H9 (cell line): ENCODE data around the gene SSNA1. TPM values are rescaled to one million over a fixed set of nuclear protein-coding genes. Genes with fewer than 3 reads are reported as not detected.

ENCODE experiments used
- DNase-seq: peaks from one replicate; pipeline ENCODE4 v3.0.0-alpha.2; 2017
- H2AFZ ChIP-seq: one replicate; pipeline ENCODE4 v1.6.1; 2013; ENCODE audit warnings: mild to moderate bottlenecking, low read length, control low read depth, moderate library complexity
- H2AK5ac ChIP-seq: 2 replicates; pipeline ENCODE4 v1.6.1; 2013; ENCODE audit warnings: low read length, control low read depth, mixed read lengths; ENCODE audit not compliant: insufficient read length
- H2BK120ac ChIP-seq: one replicate; pipeline ENCODE4 v1.6.1; 2013; ENCODE audit warnings: low read depth, mild to moderate bottlenecking, low read length, control low read depth, inconsistent platforms; ENCODE audit not compliant: poor library complexity, severe bottlenecking
- H2BK12ac ChIP-seq: 2 replicates; pipeline ENCODE4 v1.6.1; 2013; ENCODE audit warnings: low read length, control low read depth, mixed read lengths, low read depth; ENCODE audit not compliant: insufficient read length
- H2BK15ac ChIP-seq: 2 replicates; pipeline ENCODE4 v1.6.1; 2013; ENCODE audit warnings: low read depth, low read length, control low read depth
- H2BK20ac ChIP-seq: one replicate; pipeline ENCODE4 v1.6.1; 2013; ENCODE audit warnings: low read depth, mild to moderate bottlenecking, low read length, control low read depth, inconsistent platforms; ENCODE audit not compliant: poor library complexity, severe bottlenecking
- H2BK5ac ChIP-seq: 2 replicates; pipeline ENCODE4 v1.6.1; 2013; ENCODE audit warnings: low read length, control low read depth, mixed read lengths; ENCODE audit not compliant: insufficient read length
- H3K14ac ChIP-seq: 2 replicates; pipeline ENCODE4 v1.6.1; 2013; ENCODE audit warnings: low read length, control low read depth; ENCODE audit not compliant: insufficient read depth
- H3K18ac ChIP-seq: 2 replicates; pipeline ENCODE4 v1.6.1; 2013; ENCODE audit warnings: low read depth, mild to moderate bottlenecking, mixed read lengths, low read length, control low read depth; ENCODE audit not compliant: insufficient read length
- H3K23ac ChIP-seq: 2 replicates; pipeline ENCODE4 v1.6.1; 2013; ENCODE audit warnings: low read length, control low read depth, mixed read lengths, low read depth; ENCODE audit not compliant: insufficient read length
- H3K23me2 ChIP-seq: 2 replicates; pipeline ENCODE4 v1.6.1; 2013; ENCODE audit warnings: low read depth, mild to moderate bottlenecking, mixed read lengths, low read length, control low read depth; ENCODE audit not compliant: insufficient read length, poor library complexity, severe bottlenecking
- H3K27ac ChIP-seq: 2 replicates; pipeline ENCODE4 v1.5.1; 2013; ENCODE audit warnings: low read length, control low read depth, mixed read lengths, low read depth; ENCODE audit not compliant: insufficient read length
- H3K27me3 ChIP-seq: 2 replicates; pipeline ENCODE4 v1.6.1; 2013; ENCODE audit warnings: low read length, control low read depth, inconsistent platforms; ENCODE audit not compliant: insufficient read depth
- H3K4ac ChIP-seq: 2 replicates; pipeline ENCODE4 v1.6.1; 2013; ENCODE audit warnings: low read depth, mild to moderate bottlenecking, control low read depth, inconsistent platforms, low read length, moderate library complexity
- H3K4me1 ChIP-seq: 2 replicates; pipeline ENCODE4 v1.6.1; 2013; ENCODE audit warnings: low read length, control low read depth, inconsistent platforms; ENCODE audit not compliant: insufficient read depth
- H3K4me2 ChIP-seq: 2 replicates; pipeline ENCODE4 v1.6.1; 2013; ENCODE audit warnings: low read length, control low read depth, mixed read lengths; ENCODE audit not compliant: insufficient read length, insufficient read depth
- H3K56ac ChIP-seq: 2 replicates; pipeline ENCODE4 v1.6.1; 2013; ENCODE audit warnings: low read depth, mild to moderate bottlenecking, mixed read lengths, low read length, control low read depth; ENCODE audit not compliant: insufficient read length
- H3K79me1 ChIP-seq: 2 replicates; pipeline ENCODE4 v1.6.1; 2013; ENCODE audit warnings: low read depth, mild to moderate bottlenecking, moderate library complexity, low read length, control low read depth, inconsistent platforms; ENCODE audit not compliant: insufficient read depth, poor library complexity, severe bottlenecking
- H3K79me2 ChIP-seq: 2 replicates; pipeline ENCODE4 v1.6.1; 2013; ENCODE audit warnings: low read length, control low read depth, inconsistent platforms; ENCODE audit not compliant: insufficient read depth
- H3K9ac ChIP-seq: 2 replicates; pipeline ENCODE4 v1.6.1; 2013; ENCODE audit warnings: low read length, control low read depth, mixed read lengths; ENCODE audit not compliant: insufficient read length; ENCODE audit errors: extremely low read depth
- H3K9me3 ChIP-seq: one replicate; pipeline ENCODE4 v1.6.1; 2013; ENCODE audit warnings: low read depth, low read length, inconsistent platforms; ENCODE audit not compliant: control insufficient read depth
- H3T11ph ChIP-seq: one replicate; pipeline ENCODE4 v1.6.1; 2013; ENCODE audit warnings: mild to moderate bottlenecking, low read length, control low read depth, inconsistent platforms
- H4K20me1 ChIP-seq: one replicate; pipeline ENCODE4 v1.6.1; 2013; ENCODE audit not compliant: control insufficient read depth, insufficient read length, insufficient read depth
- H4K5ac ChIP-seq: 2 replicates; pipeline ENCODE4 v1.6.1; 2013; ENCODE audit warnings: low read depth, mild to moderate bottlenecking, mixed read lengths, low read length, control low read depth; ENCODE audit not compliant: insufficient read length
- H4K8ac ChIP-seq: replicated peaks from 2 replicates; pipeline ENCODE4 v1.6.1; 2013; ENCODE audit warnings: low read length, control low read depth, mixed read lengths, low read depth; ENCODE audit not compliant: insufficient read length
- H4K91ac ChIP-seq: 2 replicates; pipeline ENCODE4 v1.6.1; 2013; ENCODE audit warnings: low read depth, mild to moderate bottlenecking, moderate library complexity, mixed read lengths, low read length, control low read depth; ENCODE audit not compliant: insufficient read length
- H3K27ac Mint-ChIP-seq, 3 experiments: 2 replicates in 2 of 3; 3 replicates in 1 of 3; pipeline ENCODE4 v1.8.0; 2020 to 2021; ENCODE audit warnings: mixed read lengths in 3 of 3, mild to moderate bottlenecking in 1 of 3, moderate library complexity in 1 of 3
- H3K27me3 Mint-ChIP-seq: 2 replicates; pipeline ENCODE4 v1.8.0; 2021; ENCODE audit warnings: low read depth, mild to moderate bottlenecking, moderate library complexity, mixed read lengths
- H3K36me3 Mint-ChIP-seq, 3 experiments: 2 replicates in 2 of 3; 3 replicates in 1 of 3; pipeline ENCODE4 v1.8.0; 2020 to 2021; ENCODE audit warnings: low read depth in 3 of 3, mixed read lengths in 3 of 3; ENCODE audit not compliant: insufficient read depth in 1 of 3
- H3K4me1 Mint-ChIP-seq, 2 experiments: 2 replicates each; pipeline ENCODE4 v1.8.0; 2020; ENCODE audit warnings: mixed read lengths in 2 of 2
- H3K4me3 Mint-ChIP-seq, 2 experiments: 2 replicates in 1 of 2; 3 replicates in 1 of 2; pipeline ENCODE4 v1.8.0; 2020 to 2021; ENCODE audit warnings: mild to moderate bottlenecking in 2 of 2, mixed read lengths in 2 of 2, moderate library complexity in 1 of 2
- H3K9me3 Mint-ChIP-seq, 2 experiments: 2 replicates in 1 of 2; 3 replicates in 1 of 2; pipeline ENCODE4 v1.8.0; 2020; ENCODE audit warnings: mild to moderate bottlenecking in 2 of 2, mixed read lengths in 2 of 2, moderate library complexity in 1 of 2
- WGBS: extraction: QIAGEN DNeasy Blood & Tissue Kit; methylation state at CpG from one replicate; pipeline ENCODE4 v1.1.7; 2013; ENCODE audit warnings: missing lambda C conversion rate, low lambda C conversion rate, mixed read lengths; ENCODE audit not compliant: insufficient read length; ENCODE audit errors: extremely low coverage; 5-methylcytosine and 5-hydroxymethylcytosine counted together
- total RNA-seq: library from RNA; stranded (reverse); gene quantifications from 2 replicates; pipeline ENCODE4 v1.2.1, GENCODE V29; 2021
- TF ChIP-seq, protein P1 (sequence below): fragments of 200-600 bp; sonication (generic); conservative IDR thresholded peaks from 3 replicates; pipeline ENCODE4 v1.8.0; 2021; ENCODE audit warnings: antibody characterized with exemption, mild to moderate bottlenecking

SSNA1 gene
- total RNA-seq, 1 experiment from 2014 or later, result 69.2 TPM

GRCh38 chr9:137217276-137218211 lies 29.1 kb downstream of the SSNA1 start:
- Histone ChIP-seq H3K4me1 (no peaks in the 10 kb centered on the region; the same call in 1 of the 2 replicates), H4K91ac (no peak overlapping the region), H3K4ac (no peak overlapping the region), H2BK120ac (no peak overlapping the region), H2BK12ac (no peak overlapping the region), H3K14ac (no peak overlapping the region), H3K23ac (no peak overlapping the region), H3K79me2 (no peaks in the 10 kb centered on the region), H2AFZ (no peak overlapping the region), H4K8ac (no peak overlapping the region), H3T11ph (no peak overlapping the region), H3K23me2 (peaks cover 4% of the 10 kb centered on the region), H4K5ac (no peak overlapping the region), H3K79me1 (no peaks in the 10 kb centered on the region), H3K4me2 (no peak overlapping the region), H2AK5ac (no peak overlapping the region), H3K27ac (no peak overlapping the region), H2BK15ac (no peak overlapping the region), H2BK5ac (no peak overlapping the region), H2BK20ac (no peak overlapping the region), H3K56ac (no peak overlapping the region), H3K9me3 (no peaks in the 10 kb centered on the region), H4K20me1 (no peaks in the 10 kb centered on the region), H3K18ac (no peak overlapping the region), H3K27me3 (no peaks in the 10 kb centered on the region), H3K9ac (no peak overlapping the region)
- H3K36me3 Mint-ChIP-seq, result peaks cover 3 to 23% (median 10%) of the 10 kb centered on the region in 3 experiments; a peak in 5 of 7 replicates
- H3K27me3 Mint-ChIP-seq, result no peaks in the 10 kb centered on the region
- WGBS, result no CpG with 5 or more reads among the region's 36 CpGs
- peak; percentile 89 for DNase-seq
- TF ChIP-seq, protein P1, sequence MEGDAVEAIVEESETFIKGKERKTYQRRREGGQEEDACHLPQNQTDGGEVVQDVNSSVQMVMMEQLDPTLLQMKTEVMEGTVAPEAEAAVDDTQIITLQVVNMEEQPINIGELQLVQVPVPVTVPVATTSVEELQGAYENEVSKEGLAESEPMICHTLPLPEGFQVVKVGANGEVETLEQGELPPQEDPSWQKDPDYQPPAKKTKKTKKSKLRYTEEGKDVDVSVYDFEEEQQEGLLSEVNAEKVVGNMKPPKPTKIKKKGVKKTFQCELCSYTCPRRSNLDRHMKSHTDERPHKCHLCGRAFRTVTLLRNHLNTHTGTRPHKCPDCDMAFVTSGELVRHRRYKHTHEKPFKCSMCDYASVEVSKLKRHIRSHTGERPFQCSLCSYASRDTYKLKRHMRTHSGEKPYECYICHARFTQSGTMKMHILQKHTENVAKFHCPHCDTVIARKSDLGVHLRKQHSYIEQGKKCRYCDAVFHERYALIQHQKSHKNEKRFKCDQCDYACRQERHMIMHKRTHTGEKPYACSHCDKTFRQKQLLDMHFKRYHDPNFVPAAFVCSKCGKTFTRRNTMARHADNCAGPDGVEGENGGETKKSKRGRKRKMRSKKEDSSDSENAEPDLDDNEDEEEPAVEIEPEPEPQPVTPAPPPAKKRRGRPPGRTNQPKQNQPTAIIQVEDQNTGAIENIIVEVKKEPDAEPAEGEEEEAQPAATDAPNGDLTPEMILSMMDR, result no peak; the same call in 2 of the 3 replicates
- no peak overlapping the region for H3K27ac Mint-ChIP-seq
- peak overlapping the region in 1 of 2 experiments; percentile 55; a peak in 1 of 5 replicates for H3K4me3 Mint-ChIP-seq
- no peaks in the 10 kb centered on the region for H3K9me3 Mint-ChIP-seq
- peaks cover 4 to 5% of the 10 kb centered on the region in 2 experiments for H3K4me1 Mint-ChIP-seq
